Neural crest cell (in vitro differentiated cells): ENCODE data around the gene WNT3A. TPM values are rescaled to one million over a fixed set of nuclear protein-coding genes. Genes with fewer than 3 reads are reported as not detected.

ENCODE experiments used
- DNase-seq: peaks from one replicate; pipeline ENCODE4 v3.0.0; 2021; ENCODE audit warnings: low read depth, mixed read lengths, low spot score
- H3K27ac Mint-ChIP-seq: one replicate; pipeline ENCODE4 v1.8.0; 2021; ENCODE audit warnings: mild to moderate bottlenecking, mixed read lengths; ENCODE audit not compliant: unreplicated experiment
- H3K27me3 Mint-ChIP-seq: 2 replicates; pipeline ENCODE4 v1.8.0; 2021; ENCODE audit warnings: low read depth, mild to moderate bottlenecking, mixed read lengths
- H3K36me3 Mint-ChIP-seq: 2 replicates; pipeline ENCODE4 v1.8.0; 2021; ENCODE audit warnings: low read depth, mild to moderate bottlenecking, mixed read lengths
- H3K4me1 Mint-ChIP-seq: 2 replicates; pipeline ENCODE4 v1.8.0; 2021; ENCODE audit warnings: mixed read lengths
- H3K4me3 Mint-ChIP-seq: one replicate; pipeline ENCODE4 v1.8.0; 2021; ENCODE audit warnings: mild to moderate bottlenecking, mixed read lengths
- H3K9me3 Mint-ChIP-seq: 2 replicates; pipeline ENCODE4 v1.8.0; 2021; ENCODE audit warnings: mixed read lengths
- CTCF ChIP-seq: fragments of 200-600 bp; sonication (generic); conservative IDR thresholded peaks from 2 replicates; pipeline ENCODE4 v1.5.0; 2021; ENCODE audit warnings: antibody characterized with exemption, mild to moderate bottlenecking
- total RNA-seq: library from RNA; stranded (reverse); gene quantifications from 2 replicates; pipeline ENCODE4 v1.2.1, GENCODE V29; 2021

WNT3A gene
- total RNA-seq, 1 donor from 2014 or later, result not detected

- DNase-seq, result no peak
- Mint-ChIP-seq H3K27me3 (peaks cover 58% of the 10 kb centered on the region), H3K27ac (peak overlapping the region; percentile 50)
Measured at GRCh38 chr1:228030451-228031201, 23.8 kb downstream of the WNT3A start.

GRCh38 chr1:228031276-228031995, 24.6 kb downstream of the WNT3A start:
- Mint-ChIP-seq H3K27me3 (peaks cover 65% of the 10 kb centered on the region), H3K36me3 (peaks cover 5% of the 10 kb centered on the region), H3K9me3 (peaks cover 11% of the 10 kb centered on the region), H3K27ac (no peak overlapping the region), H3K4me1 (no peaks in the 10 kb centered on the region), H3K4me3 (no peak overlapping the region)
- no peak for TF ChIP-seq CTCF
- no peak for DNase-seq

More at GRCh38 chr1:228030451-228031201, 23.8 kb downstream of the WNT3A start:
- Mint-ChIP-seq H3K4me3 (no peak overlapping the region), H3K9me3 (peaks cover 11% of the 10 kb centered on the region), H3K4me1 (no peaks in the 10 kb centered on the region), H3K36me3 (peaks cover 5% of the 10 kb centered on the region)
- no peak for TF ChIP-seq CTCF

- Mint-ChIP-seq H3K27me3 (peaks cover 63% of the 10 kb centered on the region), H3K4me3 (no peak overlapping the region), H3K9me3 (peaks cover 11% of the 10 kb centered on the region), H3K4me1 (no peaks in the 10 kb centered on the region), H3K36me3 (peaks cover 5% of the 10 kb centered on the region), H3K27ac (no peak overlapping the region)
- TF ChIP-seq CTCF, result no peak
- DNase-seq, result no peak
Measured at GRCh38 chr1:228032041-228032440, 25.2 kb downstream of the WNT3A start.

- H3K4me1 Mint-ChIP-seq, result peaks cover 3% of the 10 kb centered on the region
- peaks cover 11% of the 10 kb centered on the region for H3K9me3 Mint-ChIP-seq
- peaks cover 59% of the 10 kb centered on the region for H3K27me3 Mint-ChIP-seq
- no peak overlapping the region for H3K27ac Mint-ChIP-seq
- H3K36me3 Mint-ChIP-seq, result peaks cover 5% of the 10 kb centered on the region
- no peak overlapping the region for H3K4me3 Mint-ChIP-seq
- no peak for DNase-seq
- TF ChIP-seq CTCF, result no peak
Measured at GRCh38 chr1:228033376-228033775, 26.6 kb downstream of the WNT3A start.

GRCh38 chr1:228034954-228035837, 28.4 kb downstream of the WNT3A start:
- Mint-ChIP-seq H3K27me3 (peaks cover 57% of the 10 kb centered on the region), H3K4me1 (peaks cover 3% of the 10 kb centered on the region)

More at GRCh38 chr1:228034954-228035837, 28.4 kb downstream of the WNT3A start:
- no peak for DNase-seq
- Mint-ChIP-seq H3K9me3 (peaks cover 11% of the 10 kb centered on the region), H3K27ac (no peak overlapping the region), H3K4me3 (no peak overlapping the region), H3K36me3 (peaks cover 5% of the 10 kb centered on the region)
- TF ChIP-seq CTCF, result no peak
